GM18526 (cell line): ENCODE measurements around the gene PPP3CA.

Experiments used
- POLR2A ChIP-seq: IDR thresholded peaks from 3 replicates; pipeline ENCODE4 v1.6.1; 2011; ENCODE audit not compliant: insufficient read length; ENCODE audit errors: extremely low read depth

PPP3CA gene

GRCh38 chr4:101224358-101225218 lies 122.7 kb downstream of the PPP3CA start:
- TF ChIP-seq POLR2A = no peak

GRCh38 chr4:101222156-101222845 lies 125.0 kb downstream of the PPP3CA start:
- TF ChIP-seq POLR2A = no peak

GRCh38 chr4:101221294-101221693 lies 126.0 kb downstream of the PPP3CA start:
- no peak for TF ChIP-seq POLR2A

- no peak for TF ChIP-seq POLR2A
These were observed 128.4 kb downstream of the PPP3CA start for GRCh38 chr4:101218894-101219293.

- TF ChIP-seq POLR2A = no peak
These were observed 129.0 kb downstream of the PPP3CA start for GRCh38 chr4:101218346-101218745.

- no peak for TF ChIP-seq POLR2A
These were observed 129.8 kb downstream of the PPP3CA start for GRCh38 chr4:101217353-101218031.

GRCh38 chr4:101211146-101211553 lies 136.2 kb downstream of the PPP3CA start:
- TF ChIP-seq POLR2A = no peak

- TF ChIP-seq POLR2A = no peak
These were observed 137.0 kb downstream of the PPP3CA start for GRCh38 chr4:101210331-101210730.

- no peak for TF ChIP-seq POLR2A
These were observed 139.2 kb downstream of the PPP3CA start for GRCh38 chr4:101208171-101208570.

- TF ChIP-seq POLR2A = no peak
These were observed 141.4 kb downstream of the PPP3CA start for GRCh38 chr4:101205916-101206315.

GRCh38 chr4:101201421-101201820 lies 145.9 kb downstream of the PPP3CA start:
- no peak for TF ChIP-seq POLR2A

GRCh38 chr4:101200561-101200960 lies 146.8 kb downstream of the PPP3CA start:
- no peak for TF ChIP-seq POLR2A

- no peak for TF ChIP-seq POLR2A
These were observed 147.6 kb downstream of the PPP3CA start for GRCh38 chr4:101199507-101200285.

GRCh38 chr4:101198682-101199339 lies 148.5 kb downstream of the PPP3CA start:
- no peak for TF ChIP-seq POLR2A
